OCI-LY7 (cell line): ENCODE results near the gene CCDC83. TPM values are rescaled to one million over a fixed set of nuclear protein-coding genes. Genes with fewer than 3 reads are reported as not detected.

Experiments used
- BruUV-seq: library from RNA; stranded (reverse); fragments of 400-500 nt; replicated peaks from 2 replicates; lab custom pipeline; 2021; lab: Mats Ljungman, UMichigan
- CTCF ChIA-PET: fragments of 300-600 bp; sonication (Branson Sonifier 250); formaldehyde crosslinking; loops from one replicate; lab custom pipeline; 2022; ENCODE audit warnings: antibody characterized with exemption; ENCODE audit not compliant: unreplicated experiment; lab: Charles Lee
- POLR2A ChIA-PET: fragments of 300-600 bp; sonication (Branson Sonifier 250); formaldehyde crosslinking; loops from one replicate; lab custom pipeline; 2022; ENCODE audit warnings: antibody characterized with exemption; lab: Charles Lee
- DNase-seq: peaks from one replicate; pipeline ENCODE4 v3.0.0-alpha.2; 2015; ENCODE audit warnings: low spot score
- H2AFZ ChIP-seq: fragments of 200-600 bp; sonication (generic), shearing (Covaris generic); 2 replicates; pipeline ENCODE4 v1.6.1; 2014; ENCODE audit warnings: mild to moderate bottlenecking, antibody characterized with exemption, low read length, moderate library complexity
- H3K27ac ChIP-seq: fragments of 200-600 bp; sonication (generic); 2 replicates; pipeline ENCODE4 v1.5.1; 2014; ENCODE audit warnings: mixed run types, low read depth, mild to moderate bottlenecking, moderate library complexity, low read length, inconsistent platforms; ENCODE audit not compliant: poor library complexity, severe bottlenecking
- H3K36me3 ChIP-seq: fragments of 200-600 bp; sonication (generic); 2 replicates; pipeline ENCODE4 v1.6.1; 2014; ENCODE audit warnings: mild to moderate bottlenecking, antibody characterized with exemption, low read length, moderate library complexity, mixed read lengths; ENCODE audit not compliant: insufficient read depth
- H3K4me1 ChIP-seq: fragments of 200-600 bp; sonication (generic); 2 replicates; pipeline ENCODE4 v1.5.1; 2014; ENCODE audit warnings: mild to moderate bottlenecking, low read length; ENCODE audit not compliant: insufficient read depth, poor library complexity, severe bottlenecking
- H3K4me2 ChIP-seq: fragments of 200-600 bp; sonication (generic); 2 replicates; pipeline ENCODE4 v1.6.1; 2014; ENCODE audit warnings: mild to moderate bottlenecking, low read length
- H3K4me3 ChIP-seq: fragments of 200-600 bp; sonication (generic); 2 replicates; pipeline ENCODE4 v1.5.1; 2014; ENCODE audit warnings: mild to moderate bottlenecking, low read depth, low read length; ENCODE audit not compliant: poor library complexity, severe bottlenecking
- H3K79me2 ChIP-seq: fragments of 200-600 bp; sonication (generic); 2 replicates; pipeline ENCODE4 v1.6.1; 2016; ENCODE audit warnings: low read depth, mild to moderate bottlenecking, low read length, moderate library complexity, mixed read lengths; ENCODE audit not compliant: insufficient read depth
- H3K9me2 ChIP-seq: fragments of 200-600 bp; sonication (generic); 2 replicates; pipeline ENCODE4 v1.6.1; 2016; ENCODE audit warnings: mild to moderate bottlenecking, low read length, mixed read lengths; ENCODE audit not compliant: insufficient read depth
- H3K9me3 ChIP-seq: fragments of 200-600 bp; sonication (generic); 2 replicates; pipeline ENCODE4 v1.6.1; 2014; ENCODE audit warnings: mild to moderate bottlenecking, mixed run types, low read length, mixed read lengths
- H4K20me1 ChIP-seq: fragments of 200-600 bp; sonication (generic); 2 replicates; pipeline ENCODE4 v1.6.1; 2014; ENCODE audit warnings: mild to moderate bottlenecking, antibody characterized with exemption, low read length, moderate library complexity, mixed read lengths; ENCODE audit not compliant: insufficient read depth
- EZH2phosphoT487 ChIP-seq: fragments of 200-600 bp; sonication (generic); IDR thresholded peaks from 2 replicates; pipeline ENCODE4 v1.6.1; 2018; ENCODE audit warnings: low read depth, borderline replicate concordance, mild to moderate bottlenecking, mixed run types, antibody characterized with exemption, low read length, moderate library complexity, mixed read lengths
- intact Hi-C: fragments of 100-400 bp; cut with micrococcal nuclease; formaldehyde crosslinking; loops from one replicate; pipeline ENCODE4 v1.10.0; 2022; ENCODE audit not compliant: unreplicated experiment
- total RNA-seq, 2 experiments: library from RNA; depleted of rRNA in 1 of 2; stranded (reverse); fragments of >200 nt in 1 of 2; shearing (Covaris generic) in 1 of 2; gene quantifications; 2 replicates each; pipeline ENCODE4 v1.2.3, GENCODE V29; 2014 to 2022
- TF ChIP-seq, protein P1 (sequence below): fragments of 200-600 bp; sonication (generic); conservative IDR thresholded peaks from 2 replicates; pipeline ENCODE4 v1.5.1; 2014; ENCODE audit warnings: mild to moderate bottlenecking, antibody characterized with exemption, low read length, moderate library complexity, mixed read lengths

The CCDC83 gene
- total RNA-seq, 2 experiments from 2014 or later, result not detected

DNA sequence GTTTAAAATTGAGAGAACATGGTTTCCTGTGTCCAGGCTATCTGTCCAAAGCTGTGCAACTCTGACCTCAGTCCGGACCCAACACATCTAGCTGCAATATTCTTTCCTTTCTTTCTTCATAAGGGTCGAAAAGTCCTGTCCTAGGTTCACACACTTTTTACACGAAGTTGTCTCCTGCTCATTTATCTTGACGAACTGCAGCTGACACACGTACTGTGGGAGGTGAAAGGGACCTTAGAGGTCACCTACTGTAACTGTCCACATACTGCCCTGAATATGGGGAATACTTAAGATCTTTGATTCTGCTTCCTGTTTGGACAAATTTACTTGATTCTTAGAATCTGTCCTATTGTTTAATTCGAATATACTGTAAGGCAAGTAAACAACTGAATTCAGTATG, 105.9 kb downstream of the CCDC83 start:
- no peak overlapping the region for H3K27ac ChIP-seq
- ChIA-PET CTCF (no interaction called here), POLR2A (interaction anchor here (0.6 to 2.2 kb wide), 6 partner anchors 12 to 500 kb away, joined by 3 to 7 read pairs (median 4); no protein-coding TSS in a partner anchor)
- no peaks in the 10 kb centered on the region for H3K4me1 ChIP-seq
- H3K4me2 ChIP-seq, result no peak overlapping the region
- peaks cover 74% of the 10 kb centered on the region for H3K36me3 ChIP-seq
- no peak overlapping the region for H3K4me3 ChIP-seq
- intact Hi-C loops, result no loop called here
- no peaks in the 10 kb centered on the region for H3K9me2 ChIP-seq
- no peak for DNase-seq
- no TSS peak for BruUV-seq
- no peaks in the 10 kb centered on the region for H3K79me2 ChIP-seq
- H3K9me3 ChIP-seq, result no peaks in the 10 kb centered on the region
- no peaks in the 10 kb centered on the region for H4K20me1 ChIP-seq
- TF ChIP-seq, protein P1, sequence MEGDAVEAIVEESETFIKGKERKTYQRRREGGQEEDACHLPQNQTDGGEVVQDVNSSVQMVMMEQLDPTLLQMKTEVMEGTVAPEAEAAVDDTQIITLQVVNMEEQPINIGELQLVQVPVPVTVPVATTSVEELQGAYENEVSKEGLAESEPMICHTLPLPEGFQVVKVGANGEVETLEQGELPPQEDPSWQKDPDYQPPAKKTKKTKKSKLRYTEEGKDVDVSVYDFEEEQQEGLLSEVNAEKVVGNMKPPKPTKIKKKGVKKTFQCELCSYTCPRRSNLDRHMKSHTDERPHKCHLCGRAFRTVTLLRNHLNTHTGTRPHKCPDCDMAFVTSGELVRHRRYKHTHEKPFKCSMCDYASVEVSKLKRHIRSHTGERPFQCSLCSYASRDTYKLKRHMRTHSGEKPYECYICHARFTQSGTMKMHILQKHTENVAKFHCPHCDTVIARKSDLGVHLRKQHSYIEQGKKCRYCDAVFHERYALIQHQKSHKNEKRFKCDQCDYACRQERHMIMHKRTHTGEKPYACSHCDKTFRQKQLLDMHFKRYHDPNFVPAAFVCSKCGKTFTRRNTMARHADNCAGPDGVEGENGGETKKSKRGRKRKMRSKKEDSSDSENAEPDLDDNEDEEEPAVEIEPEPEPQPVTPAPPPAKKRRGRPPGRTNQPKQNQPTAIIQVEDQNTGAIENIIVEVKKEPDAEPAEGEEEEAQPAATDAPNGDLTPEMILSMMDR, result no peak
- TF ChIP-seq EZH2phosphoT487, result no peak
- H2AFZ ChIP-seq, result no peak overlapping the region

DNA sequence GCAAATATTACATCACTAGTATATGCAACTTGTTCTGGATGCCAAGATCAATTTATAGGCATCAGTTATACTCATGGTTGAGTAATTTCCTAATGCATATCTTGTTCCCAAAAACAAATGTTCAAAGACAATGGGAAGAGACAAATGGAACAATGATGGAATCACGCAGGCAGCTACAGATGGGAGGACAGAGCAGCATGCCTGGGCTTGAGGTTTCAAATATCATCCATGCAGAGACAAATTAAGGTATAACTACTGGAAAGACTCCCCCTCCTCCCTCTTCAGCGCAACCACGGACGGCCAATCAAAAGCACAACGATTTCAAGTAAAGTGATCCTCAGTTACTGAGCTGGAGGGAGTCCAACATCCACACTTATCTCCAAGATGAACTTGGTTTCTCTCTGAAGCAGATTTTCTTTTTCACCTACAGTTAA, 106.8 kb downstream of the CCDC83 start:
- no peaks in the 10 kb centered on the region for H3K79me2 ChIP-seq
- intact Hi-C loops, result no loop called here
- POLR2A ChIA-PET, result interaction anchor here (0.5 to 2.2 kb wide), 4 partner anchors 28 to 501 kb away, joined by 3 to 6 read pairs (median 3); no protein-coding TSS in a partner anchor

DNA sequence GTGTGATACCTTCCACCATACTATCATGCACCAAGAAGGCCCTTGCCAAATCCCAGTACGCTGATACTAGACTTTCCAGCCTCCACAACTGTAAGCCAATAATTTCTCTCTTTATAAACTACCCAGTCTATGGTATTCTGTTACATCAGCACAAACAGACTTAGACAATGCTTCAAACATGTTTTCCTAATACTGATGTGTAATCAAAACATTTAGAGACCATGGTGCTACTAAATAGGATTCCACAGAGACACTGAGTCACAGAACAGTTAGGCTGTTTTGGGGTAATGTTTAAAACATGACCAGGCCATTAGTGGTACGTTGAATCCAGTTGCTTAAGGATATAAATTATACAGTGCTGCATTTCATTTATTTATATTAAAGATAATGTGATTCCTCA, 110.0 kb downstream of the CCDC83 start:
- H3K4me1 ChIP-seq, result no peaks in the 10 kb centered on the region
- no peak for DNase-seq
- H3K9me3 ChIP-seq, result no peaks in the 10 kb centered on the region
- no peak overlapping the region for H3K27ac ChIP-seq
- no peak overlapping the region for H3K4me3 ChIP-seq
- CTCF ChIA-PET, result no interaction called here
- H2AFZ ChIP-seq, result no peak overlapping the region
- no peaks in the 10 kb centered on the region for H4K20me1 ChIP-seq
- H3K36me3 ChIP-seq, result peaks cover 81% of the 10 kb centered on the region
- H3K9me2 ChIP-seq, result no peaks in the 10 kb centered on the region
- no peak overlapping the region for H3K4me2 ChIP-seq
- POLR2A ChIA-PET, result no interaction called here
- intact Hi-C loops, result no loop called here
- no TSS peak for BruUV-seq
- no peak for TF ChIP-seq EZH2phosphoT487
- TF ChIP-seq, protein P1, result no peak
- H3K79me2 ChIP-seq, result no peaks in the 10 kb centered on the region

More for the DNA sequence above, 106.8 kb downstream of the CCDC83 start:
- BruUV-seq, result no TSS peak
- Histone ChIP-seq H3K9me2 (no peaks in the 10 kb centered on the region), H3K4me2 (no peak overlapping the region), H2AFZ (no peak overlapping the region), H3K36me3 (peaks cover 74% of the 10 kb centered on the region), H3K9me3 (no peaks in the 10 kb centered on the region), H3K4me3 (no peak overlapping the region), H4K20me1 (no peaks in the 10 kb centered on the region), H3K27ac (no peak overlapping the region), H3K4me1 (no peaks in the 10 kb centered on the region)
- CTCF ChIA-PET, result no interaction called here
- no peak for TF ChIP-seq EZH2phosphoT487
- TF ChIP-seq, protein P1, result no peak
- no peak for DNase-seq
